K562 (cell line): ENCODE data around the gene ANKRD34A. TPM values are rescaled to one million over a fixed set of nuclear protein-coding genes. Genes with fewer than 3 reads are reported as not detected.

Source experiments
- ATF1 ChIP-seq, 2 experiments: fragments of 450-650 bp in 1 of 2; IDR thresholded peaks; 2 replicates each; pipeline ENCODE4 v1.6.1; 2016; ENCODE audit warnings: missing compliant biosample characterization in 1 of 2, missing genetic modification characterization in 1 of 2
- CBX3 ChIP-seq, 2 experiments: IDR thresholded peaks; 1 replicate in 1 of 2; 2 replicates in 1 of 2; pipeline ENCODE4 v1.6.1; 2012; ENCODE audit warnings: inconsistent platforms in 2 of 2, low read length in 2 of 2, borderline replicate concordance in 1 of 2, control low read depth in 1 of 2
- CCNT2 ChIP-seq: IDR thresholded peaks from 2 replicates; pipeline ENCODE4 v1.6.1; 2011; ENCODE audit warnings: borderline replicate concordance, low read depth, mild to moderate bottlenecking, moderate library complexity, mixed read lengths, low read length; ENCODE audit not compliant: insufficient read length; ENCODE audit errors: extremely low read depth
- FOXA3 ChIP-seq, 2 experiments: fragments of 450-650 bp in 1 of 2; sonication (generic) in 1 of 2; formaldehyde crosslinking; IDR thresholded peaks in 1 of 2; conservative IDR thresholded peaks in 1 of 2; 2 replicates each; pipeline versions ENCODE4 v1.4.0 to v1.8.0; 2020 to 2022; ENCODE audit warnings: mild to moderate bottlenecking in 2 of 2, missing genetic modification reagents in 1 of 2
- POLR2G ChIP-seq: fragments of 200-400 bp; formaldehyde crosslinking; IDR thresholded peaks from 2 replicates; pipeline ENCODE4 v1.6.1; 2017; ENCODE audit warnings: low read depth, mild to moderate bottlenecking, antibody characterized with exemption, low read length, moderate library complexity
- RB1 ChIP-seq: fragments of 450-650 bp; IDR thresholded peaks from 2 replicates; pipeline ENCODE4 v1.6.1; 2017; ENCODE audit warnings: low read depth, mild to moderate bottlenecking
- RCOR1 ChIP-seq, 2 experiments: IDR thresholded peaks; 2 replicates each; pipeline ENCODE4 v1.6.1; 2012; ENCODE audit warnings: low read depth in 2 of 2, low read length in 2 of 2, borderline replicate concordance in 1 of 2, improper control_type of control experiment in 1 of 2
- REST ChIP-seq, 2 experiments: fragments of 450-650 bp; formaldehyde crosslinking in 1 of 2; IDR thresholded peaks; 2 replicates each; pipeline versions ENCODE4 v1.4.0 to v1.6.1; 2014 to 2020; ENCODE audit warnings: mild to moderate bottlenecking in 2 of 2, borderline replicate concordance in 1 of 2, low read depth in 1 of 2
- TBP ChIP-seq: optimal IDR thresholded peaks from 2 replicates; pipeline ENCODE3; 2011; ENCODE audit warnings: low read depth, low read length, improper control_type of control experiment
- YY1 ChIP-seq, 3 experiments: IDR thresholded peaks; 2 replicates each; pipeline ENCODE4 v1.6.1; 2011; ENCODE audit warnings: low read length in 2 of 3, mild to moderate bottlenecking in 2 of 3, moderate library complexity in 2 of 3, borderline replicate concordance in 1 of 3, control low read depth in 1 of 3, low read depth in 1 of 3; ENCODE audit not compliant: insufficient read depth in 3 of 3, insufficient replicate concordance in 2 of 3, control insufficient read depth in 1 of 3, insufficient read length in 1 of 3; ENCODE audit errors: extremely low read depth in 1 of 3
- ZZZ3 ChIP-seq: fragments of 450-650 bp; IDR thresholded peaks from 2 replicates; pipeline ENCODE4 v1.6.1; 2016; ENCODE audit warnings: antibody characterized with exemption, mild to moderate bottlenecking, moderate library complexity
- polyA plus RNA-seq, 8 experiments: library from polyadenylated mRNA; depleted of rRNA in 4 of 8; stranded (reverse) in 5 of 8; unstranded in 3 of 8; fragments of >200 nt; fragmentation: Nextera tagmentation in 2 of 8; fragmentation: Illumina TruSeq in 1 of 8; extraction: Ambion mirVana in 2 of 8; extraction: Trizol in 1 of 8; gene quantifications; 2 replicates each; pipeline versions ENCODE4 v1.2.1 to v1.2.3, GENCODE V29; 2011 to 2014; ENCODE audit warnings: inconsistent platforms in 1 of 8, missing spikeins in 1 of 8
- total RNA-seq, 7 experiments: library from RNA; depleted of rRNA in 6 of 7; stranded (reverse); fragments of >200 nt in 6 of 7; fragmentation: Illumina TruSeq in 2 of 7; extraction: Trizol in 2 of 7; gene quantifications; 2 replicates each; pipeline versions ENCODE4 v1.2.1 to v1.2.3, GENCODE V29; 2011 to 2021; ENCODE audit warnings: low replicate concordance in 1 of 7
- TF ChIP-seq, protein P1 (sequence below), 2 experiments: IDR thresholded peaks; 2 replicates each; pipeline ENCODE4 v1.6.1; 2011; ENCODE audit warnings: borderline replicate concordance in 1 of 2, control low read depth in 1 of 2, low read depth in 1 of 2, low read length in 1 of 2, mild to moderate bottlenecking in 1 of 2, mixed read lengths in 1 of 2, moderate library complexity in 1 of 2; ENCODE audit not compliant: insufficient read depth in 1 of 2, insufficient read length in 1 of 2, poor library complexity in 1 of 2, severe bottlenecking in 1 of 2; ENCODE audit errors: extremely low read depth in 1 of 2

ANKRD34A gene
- total and polyA plus RNA-seq, 9 of the 15 experiments (the other 6 are each of a cell fraction or from before 2014, with no cell fraction given) = 0.06 to 1.6 (median 0.43) TPM

DNA sequence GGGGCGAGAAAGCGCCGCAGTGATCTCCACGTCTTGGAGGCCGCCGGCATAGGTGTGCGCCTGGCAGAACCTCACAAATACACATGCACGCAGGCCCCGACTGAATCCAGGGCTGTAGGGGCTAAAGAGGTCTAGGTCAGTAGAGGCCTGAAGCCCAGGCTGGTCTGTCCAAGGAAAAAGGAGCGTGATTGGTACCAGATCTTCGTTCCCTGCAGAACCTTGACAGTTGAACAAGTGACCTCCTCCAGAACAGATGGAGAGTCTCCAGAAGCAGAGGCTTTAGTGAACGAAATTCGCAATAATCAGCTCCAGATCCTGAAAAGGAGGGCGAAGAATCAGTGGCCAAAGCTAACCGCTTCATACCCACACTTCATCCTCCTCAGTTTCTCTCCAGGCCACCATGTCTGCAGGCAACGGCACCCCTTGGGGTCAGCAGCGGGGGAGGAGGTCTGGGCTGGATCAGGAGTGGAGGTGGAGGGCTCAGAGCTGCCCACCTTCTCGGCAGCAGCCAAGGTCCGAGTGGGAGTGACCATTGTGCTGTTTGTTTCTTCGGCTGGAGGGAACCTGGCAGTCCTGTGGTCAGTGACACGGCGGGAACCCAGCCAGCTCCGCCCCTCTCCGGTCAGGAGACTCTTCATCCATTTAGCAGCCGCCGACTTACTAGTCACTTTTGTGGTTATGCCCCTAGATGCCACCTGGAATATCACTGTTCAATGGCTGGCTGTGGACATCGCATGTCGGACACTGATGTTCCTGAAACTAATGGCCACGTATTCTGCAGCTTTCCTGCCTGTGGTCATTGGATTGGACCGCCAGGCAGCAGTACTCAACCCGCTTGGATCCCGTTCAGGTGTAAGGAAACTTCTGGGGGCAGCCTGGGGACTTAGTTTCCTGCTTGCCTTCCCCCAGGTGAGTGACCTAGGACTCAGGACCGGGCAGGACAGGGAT lies 45.1 kb downstream of the ANKRD34A start (continued):
- TF ChIP-seq REST (IDR thresholded peaks at IDR 0.05; ENCODE audit: borderline replicate concordance) (peak; percentile 12; the same call in 1 of the 2 replicates), REST (CRISPR knock-in tag; IDR thresholded peaks at IDR 0.05; ENCODE audit: low read depth) (no peak), YY1 (IDR thresholded peaks at IDR 0.05; ENCODE audit: borderline replicate concordance in 1 of 3, control insufficient read depth in 1 of 3, extremely low read depth in 1 of 3, insufficient read depth in 3 of 3, insufficient read length in 1 of 3, insufficient replicate concordance in 2 of 3, low read depth in 1 of 3, low read length in 2 of 3) (peak in 1 of 3 experiments; percentile 47), TBP (peak; percentile 29), CBX3 (IDR thresholded peaks at IDR 0.05; ENCODE audit: borderline replicate concordance in 1 of 2, low read length in 2 of 2) (0 out of 3 replicates have a peak, but pooled peaks of 1 of the 2 experiments have one; percentile 7), RCOR1 (IDR thresholded peaks at IDR 0.05; ENCODE audit: borderline replicate concordance in 1 of 2, low read depth in 2 of 2, low read length in 2 of 2) (0 out of 4 replicates have a peak, but pooled peaks of 1 of the 2 experiments have one; percentile 7), CCNT2 (peak; percentile 17), POLR2G (peak; percentile 49; the same call in 1 of the 2 replicates), ZZZ3 (no peak), RB1 (peak; percentile 67; the same call in 1 of the 2 replicates), ATF1 (CRISPR knock-in tag; IDR thresholded peaks at IDR 0.05) (no peak), ATF1 (tag; IDR thresholded peaks at IDR 0.05) (0 out of 2 replicates have a peak, but pooled peaks have one; percentile 12), FOXA3 (CRISPR knock-in tag; conservative IDR thresholded peaks at IDR 0.05 in 1 of 2, IDR thresholded peaks at IDR 0.05 in 1 of 2) (0 out of 4 replicates have a peak, but pooled peaks of 1 of the 2 experiments have one; percentile 47)
- TF ChIP-seq, protein P1, sequence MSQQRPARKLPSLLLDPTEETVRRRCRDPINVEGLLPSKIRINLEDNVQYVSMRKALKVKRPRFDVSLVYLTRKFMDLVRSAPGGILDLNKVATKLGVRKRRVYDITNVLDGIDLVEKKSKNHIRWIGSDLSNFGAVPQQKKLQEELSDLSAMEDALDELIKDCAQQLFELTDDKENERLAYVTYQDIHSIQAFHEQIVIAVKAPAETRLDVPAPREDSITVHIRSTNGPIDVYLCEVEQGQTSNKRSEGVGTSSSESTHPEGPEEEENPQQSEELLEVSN (IDR thresholded peaks at IDR 0.05; ENCODE audit: borderline replicate concordance in 1 of 2, extremely low read depth in 1 of 2, insufficient read depth in 1 of 2, insufficient read length in 1 of 2, low read depth in 1 of 2, low read length in 1 of 2, poor library complexity in 1 of 2, severe bottlenecking in 1 of 2) = peak; percentile 44 to 62
